ENCODE data around the gene QSOX1.

QSOX1 gene

DNA sequence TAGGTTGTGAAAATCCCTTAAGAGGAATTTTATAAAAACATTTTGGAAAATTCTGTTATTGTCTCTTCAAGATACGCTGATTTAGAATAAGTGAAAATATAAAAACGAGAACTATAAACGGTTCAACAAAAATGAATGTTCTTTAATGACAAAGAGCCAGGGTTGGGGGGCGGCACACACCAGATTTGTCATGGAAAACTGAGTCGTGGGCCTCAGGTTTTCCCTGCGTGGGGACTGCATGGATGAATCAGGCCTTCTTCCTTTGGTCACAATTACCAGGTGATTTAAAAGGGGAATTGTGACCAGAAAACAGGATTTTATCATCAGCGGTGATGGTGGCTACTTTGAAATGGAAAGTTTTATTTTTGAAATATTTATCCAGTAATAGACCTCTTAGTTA, 84.0 kb downstream of the QSOX1 start:
- no peak overlapping the region for H3K4me3 ChIP-seq
- H3K9ac ChIP-seq (ENCODE audit: insufficient read length), result no peak overlapping the region
- no peak for DNase-seq (ENCODE audit: low read depth, low spot score)
- H3K36me3 ChIP-seq (ENCODE audit: insufficient read depth, low read length), result no peaks in the 10 kb centered on the region
- TF ChIP-seq FOXP2 (optimal IDR thresholded peaks at IDR 0.05; ENCODE audit: control extremely low read depth, extremely low read length, insufficient read depth) (no peak), POLR2AphosphoS5 (IDR thresholded peaks at IDR 0.05; ENCODE audit: borderline replicate concordance, low read depth, low read length) (no peak), EZH2 (IDR thresholded peaks at IDR 0.05) (no peak)
- no peaks in the 10 kb centered on the region for H3K9me3 ChIP-seq (ENCODE audit: low read depth, low read length)
- H3K27ac ChIP-seq, result no peak overlapping the region

DNA sequence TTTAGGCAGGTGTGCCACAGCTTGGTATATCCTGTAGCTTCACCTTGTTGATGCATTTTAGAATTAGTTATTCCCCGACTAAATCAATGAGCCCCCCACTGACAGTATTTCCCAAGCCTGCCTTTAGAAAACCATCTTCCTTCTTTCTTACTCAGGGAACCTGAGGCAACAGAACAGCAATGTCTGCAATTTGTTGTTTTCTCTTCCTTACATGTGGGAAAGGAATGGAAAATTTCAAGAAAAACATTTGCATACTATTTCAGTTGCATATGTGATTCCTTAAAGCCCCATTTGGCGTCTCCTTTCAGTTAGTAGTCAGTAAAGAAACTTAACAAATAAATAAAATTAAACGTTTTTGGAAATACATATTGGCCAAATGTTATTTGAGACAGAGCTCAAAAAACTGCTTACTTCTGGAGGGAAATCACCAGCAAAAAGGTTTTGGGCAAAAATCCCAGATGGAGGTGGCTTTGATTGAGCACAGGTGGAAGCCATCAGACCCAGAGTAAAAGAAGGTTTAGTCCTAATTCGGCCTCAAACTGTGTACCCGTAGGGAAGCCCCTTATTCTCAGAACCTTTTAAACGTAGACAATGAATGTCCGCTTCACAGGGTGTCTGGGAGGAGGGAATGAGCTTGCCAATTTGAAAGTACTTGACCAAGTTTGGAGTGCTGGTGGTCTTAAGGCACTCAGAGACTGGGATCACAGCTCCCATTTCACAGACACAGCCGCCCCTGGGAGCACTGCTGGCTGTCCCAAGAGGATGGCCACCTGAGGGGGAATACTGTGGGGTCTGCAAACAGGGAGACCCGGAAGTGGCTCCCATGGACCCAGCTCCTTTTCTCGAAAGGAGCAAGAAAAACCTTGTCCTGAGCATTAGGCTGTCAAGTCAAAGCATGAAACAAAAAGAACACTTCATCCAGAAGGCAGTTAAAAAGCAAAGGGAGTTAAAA, 84.8 kb downstream of the QSOX1 start:
- TF ChIP-seq EZH2 (IDR thresholded peaks at IDR 0.05) (no peak), POLR2AphosphoS5 (IDR thresholded peaks at IDR 0.05; ENCODE audit: borderline replicate concordance, low read depth, low read length) (no peak), FOXP2 (optimal IDR thresholded peaks at IDR 0.05; ENCODE audit: control extremely low read depth, extremely low read length, insufficient read depth) (no peak)
- no peak for DNase-seq (ENCODE audit: low read depth, low spot score)
- Histone ChIP-seq H3K9me3 (ENCODE audit: low read depth, low read length) (no peaks in the 10 kb centered on the region), H3K36me3 (ENCODE audit: insufficient read depth, low read length) (no peaks in the 10 kb centered on the region), H3K9ac (ENCODE audit: insufficient read length) (no peak overlapping the region), H3K4me3 (no peak overlapping the region), H3K27ac (no peak overlapping the region)

DNA sequence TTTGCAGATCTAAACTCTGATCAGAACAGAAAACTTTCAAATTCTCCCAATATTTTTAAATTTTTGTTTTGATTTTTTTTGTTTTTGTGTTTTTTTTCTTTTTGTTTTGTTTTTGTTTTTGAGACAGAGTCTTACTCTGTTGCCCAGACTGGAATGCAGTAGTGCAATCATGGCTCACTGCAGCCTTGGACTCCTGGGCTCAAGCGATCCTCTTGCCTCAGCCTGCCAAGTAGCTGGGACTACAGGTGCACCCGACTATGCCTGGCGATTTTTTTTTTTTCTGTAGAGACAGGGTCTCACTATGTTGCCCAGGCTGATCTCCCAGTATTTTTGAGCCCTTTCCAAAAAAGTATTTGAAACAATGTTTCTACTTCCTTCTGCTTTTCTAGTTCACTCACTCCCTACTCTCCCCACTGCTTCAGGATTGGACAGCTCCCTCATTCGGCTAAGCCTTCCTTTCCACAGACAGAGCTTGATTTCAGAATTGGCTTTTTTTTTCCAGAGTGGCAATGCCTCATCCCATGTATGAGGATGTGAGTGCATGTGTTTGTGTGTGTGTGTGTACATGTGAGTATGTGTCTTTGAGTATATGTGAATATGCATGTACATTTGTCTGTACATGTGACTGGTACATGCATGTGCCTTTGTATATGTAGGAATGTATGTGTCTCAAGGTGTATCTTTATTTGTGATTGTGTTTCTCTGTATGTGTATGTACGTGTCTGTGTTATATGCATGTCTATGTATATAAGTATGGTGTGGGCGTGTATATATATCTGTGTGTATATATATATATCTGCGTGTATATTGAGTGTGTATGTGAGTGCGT, 87.3 kb downstream of the QSOX1 start:
- DNase-seq (ENCODE audit: low read depth, low spot score), result no peak

DNA sequence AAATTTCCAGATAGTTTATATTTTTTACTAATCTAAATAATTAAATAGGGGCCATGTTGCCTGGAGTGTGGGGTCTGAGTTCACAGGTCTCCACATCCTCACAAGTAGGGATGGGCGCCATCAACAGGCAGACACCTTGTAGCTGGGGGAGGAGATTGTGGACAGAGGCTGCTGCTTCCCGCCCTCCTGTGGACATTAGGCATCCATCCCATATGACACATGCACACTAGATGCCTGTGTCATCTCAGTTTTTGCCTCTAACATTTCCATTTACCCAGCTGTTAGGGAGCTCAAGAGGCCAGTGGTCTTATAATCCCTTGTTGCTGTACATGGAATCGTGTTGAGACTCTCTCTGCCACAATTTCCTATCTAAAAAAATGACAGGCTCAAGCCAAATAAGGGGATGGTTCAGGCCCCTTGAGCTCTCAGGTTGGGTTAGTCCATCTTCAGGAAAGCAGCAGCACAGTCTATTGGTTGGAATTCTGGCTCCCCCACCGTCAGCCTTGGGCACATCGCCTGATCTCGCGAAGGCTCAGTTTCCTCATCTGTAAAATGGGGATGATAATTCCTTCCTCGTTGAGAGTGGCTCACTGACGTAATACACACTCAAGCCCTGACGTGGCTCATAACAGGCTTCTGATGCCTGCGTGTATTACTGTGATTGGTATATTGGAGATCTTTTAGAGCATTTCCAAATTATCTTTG, 89.0 kb downstream of the QSOX1 start:
- H3K9me3 ChIP-seq (ENCODE audit: low read depth, low read length), result no peaks in the 10 kb centered on the region
- no peak overlapping the region for H3K27ac ChIP-seq
- DNase-seq (ENCODE audit: low read depth, low spot score), result no peak
- no peak overlapping the region for H3K4me3 ChIP-seq
- TF ChIP-seq EZH2 (IDR thresholded peaks at IDR 0.05), result no peak
- TF ChIP-seq FOXP2 (optimal IDR thresholded peaks at IDR 0.05; ENCODE audit: control extremely low read depth, extremely low read length, insufficient read depth), result no peak
- TF ChIP-seq POLR2AphosphoS5 (IDR thresholded peaks at IDR 0.05; ENCODE audit: borderline replicate concordance, low read depth, low read length), result no peak
- no peaks in the 10 kb centered on the region for H3K36me3 ChIP-seq (ENCODE audit: insufficient read depth, low read length)
- no peak overlapping the region for H3K9ac ChIP-seq (ENCODE audit: insufficient read length)

More for the DNA sequence above, 87.3 kb downstream of the QSOX1 start:
- no peak overlapping the region for H3K9ac ChIP-seq (ENCODE audit: insufficient read length)
- H3K4me3 ChIP-seq, result no peak overlapping the region
- no peaks in the 10 kb centered on the region for H3K36me3 ChIP-seq (ENCODE audit: insufficient read depth, low read length)
- no peak overlapping the region for H3K27ac ChIP-seq
- TF ChIP-seq FOXP2 (optimal IDR thresholded peaks at IDR 0.05; ENCODE audit: control extremely low read depth, extremely low read length, insufficient read depth), result no peak
- TF ChIP-seq EZH2 (IDR thresholded peaks at IDR 0.05), result no peak
- TF ChIP-seq POLR2AphosphoS5 (IDR thresholded peaks at IDR 0.05; ENCODE audit: borderline replicate concordance, low read depth, low read length), result no peak
- no peaks in the 10 kb centered on the region for H3K9me3 ChIP-seq (ENCODE audit: low read depth, low read length)

DNA sequence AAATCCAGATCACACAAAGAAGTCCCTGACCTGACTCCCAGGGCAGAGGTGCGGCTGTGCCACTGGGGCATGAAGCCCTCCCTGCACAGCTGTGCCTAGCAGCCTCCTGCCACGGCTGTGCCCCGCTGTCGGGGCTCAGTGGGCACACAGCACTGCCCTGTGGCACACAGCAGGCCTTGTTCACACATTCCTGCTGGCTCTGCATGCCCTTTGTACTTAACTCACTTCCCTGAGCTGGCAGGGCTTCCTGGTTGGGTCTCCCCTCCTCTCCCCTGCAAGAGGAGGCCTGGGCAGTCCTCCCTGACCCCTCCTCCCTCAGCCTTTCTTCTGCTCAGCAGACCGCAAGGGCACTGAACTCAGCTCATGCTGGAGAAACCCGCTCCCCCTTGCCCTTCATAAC, 90.2 kb downstream of the QSOX1 start:
- DNase-seq (ENCODE audit: low read depth, low spot score), result no peak
- Histone ChIP-seq H3K9ac (ENCODE audit: insufficient read length) (no peak overlapping the region), H3K27ac (no peak overlapping the region), H3K36me3 (ENCODE audit: insufficient read depth, low read length) (no peaks in the 10 kb centered on the region), H3K4me3 (no peak overlapping the region), H3K9me3 (ENCODE audit: low read depth, low read length) (no peaks in the 10 kb centered on the region)
- TF ChIP-seq EZH2 (IDR thresholded peaks at IDR 0.05), result no peak
- TF ChIP-seq FOXP2 (optimal IDR thresholded peaks at IDR 0.05; ENCODE audit: control extremely low read depth, extremely low read length, insufficient read depth), result no peak
- TF ChIP-seq POLR2AphosphoS5 (IDR thresholded peaks at IDR 0.05; ENCODE audit: borderline replicate concordance, low read depth, low read length), result no peak

DNA sequence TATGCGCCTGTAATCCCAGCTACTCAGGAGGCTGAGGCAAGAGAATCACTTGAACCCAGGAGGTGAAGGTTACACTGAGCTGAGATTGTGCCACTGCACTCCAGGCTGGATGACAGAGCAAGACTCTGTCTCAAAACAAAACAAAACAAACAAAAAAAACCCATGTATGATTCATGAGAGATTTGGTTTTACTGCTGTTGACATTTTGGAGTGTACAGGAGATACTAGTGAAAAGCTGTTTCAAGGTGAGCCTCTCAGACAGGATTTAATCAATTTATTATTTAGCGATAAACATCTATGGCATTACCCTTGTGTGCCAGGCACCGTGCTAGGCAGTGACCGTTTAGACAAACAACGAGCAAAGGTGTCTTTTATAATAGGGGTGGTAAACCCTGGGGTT, 91.9 kb downstream of the QSOX1 start:
- Histone ChIP-seq H3K36me3 (ENCODE audit: insufficient read depth, low read length) (no peaks in the 10 kb centered on the region), H3K27ac (no peak overlapping the region), H3K9ac (ENCODE audit: insufficient read length) (no peak overlapping the region), H3K9me3 (ENCODE audit: low read depth, low read length) (no peaks in the 10 kb centered on the region), H3K4me3 (no peak overlapping the region)
- DNase-seq (ENCODE audit: low read depth, low spot score), result no peak
- TF ChIP-seq POLR2AphosphoS5 (IDR thresholded peaks at IDR 0.05; ENCODE audit: borderline replicate concordance, low read depth, low read length), result no peak
- no peak for TF ChIP-seq FOXP2 (optimal IDR thresholded peaks at IDR 0.05; ENCODE audit: control extremely low read depth, extremely low read length, insufficient read depth)

DNA sequence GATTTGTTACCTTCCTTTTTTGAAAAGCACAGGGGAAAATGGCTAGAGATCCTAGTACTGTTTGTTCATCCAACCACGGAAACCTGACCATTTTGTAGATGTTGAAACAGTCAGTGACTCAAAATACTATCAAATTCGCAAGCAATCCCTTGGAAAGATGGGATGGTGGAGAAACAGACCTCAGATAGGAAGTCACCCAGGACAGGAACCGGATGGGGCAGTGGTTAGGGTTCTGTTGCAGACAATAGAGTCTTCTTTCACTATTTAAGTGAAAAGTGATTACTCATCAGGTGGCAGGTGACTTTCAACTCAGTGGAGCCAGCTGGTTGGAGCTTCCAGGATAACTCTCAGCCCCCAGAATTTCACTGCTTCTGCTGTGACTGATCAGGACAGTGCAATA, 92.4 kb downstream of the QSOX1 start:
- no peak for DNase-seq (ENCODE audit: low read depth, low spot score)

DNA sequence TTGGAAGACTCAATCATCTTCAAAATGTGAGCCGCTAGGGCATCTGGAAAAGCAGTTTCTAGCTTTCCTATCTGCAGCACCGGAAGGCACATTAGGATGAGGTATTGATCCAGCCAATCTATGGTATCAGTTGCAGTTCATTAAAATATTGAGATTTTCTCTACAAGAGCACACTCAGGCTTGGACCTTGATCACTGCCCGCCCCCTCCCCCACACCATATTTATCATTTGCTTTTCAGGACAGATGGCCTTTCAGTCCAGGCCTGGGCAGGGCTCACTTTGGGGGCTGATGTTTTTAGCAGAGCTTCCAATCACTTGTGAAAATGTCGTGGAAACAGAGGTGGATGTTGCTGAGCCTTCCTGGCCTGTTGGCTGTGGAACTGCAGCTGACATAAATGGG, 92.9 kb downstream of the QSOX1 start:
- no peaks in the 10 kb centered on the region for H3K9me3 ChIP-seq (ENCODE audit: low read depth, low read length)
- H3K4me3 ChIP-seq, result no peak overlapping the region
- no peak for DNase-seq (ENCODE audit: low read depth, low spot score)
- H3K9ac ChIP-seq (ENCODE audit: insufficient read length), result no peak overlapping the region
- no peak overlapping the region for H3K27ac ChIP-seq
- no peak for TF ChIP-seq POLR2AphosphoS5 (IDR thresholded peaks at IDR 0.05; ENCODE audit: borderline replicate concordance, low read depth, low read length)
- no peak for TF ChIP-seq FOXP2 (optimal IDR thresholded peaks at IDR 0.05; ENCODE audit: control extremely low read depth, extremely low read length, insufficient read depth)
- TF ChIP-seq EZH2 (IDR thresholded peaks at IDR 0.05), result no peak
- H3K36me3 ChIP-seq (ENCODE audit: insufficient read depth, low read length), result no peaks in the 10 kb centered on the region

More for the DNA sequence above, 92.4 kb downstream of the QSOX1 start:
- no peaks in the 10 kb centered on the region for H3K36me3 ChIP-seq (ENCODE audit: insufficient read depth, low read length)
- no peak overlapping the region for H3K27ac ChIP-seq
- no peak for TF ChIP-seq FOXP2 (optimal IDR thresholded peaks at IDR 0.05; ENCODE audit: control extremely low read depth, extremely low read length, insufficient read depth)
- no peak for TF ChIP-seq POLR2AphosphoS5 (IDR thresholded peaks at IDR 0.05; ENCODE audit: borderline replicate concordance, low read depth, low read length)
- no peak for TF ChIP-seq EZH2 (IDR thresholded peaks at IDR 0.05)
- no peak overlapping the region for H3K4me3 ChIP-seq
- no peaks in the 10 kb centered on the region for H3K9me3 ChIP-seq (ENCODE audit: low read depth, low read length)
- no peak overlapping the region for H3K9ac ChIP-seq (ENCODE audit: insufficient read length)

Data from SK-N-MC (cell line).